Activated effector memory CD4-positive, alpha-beta T cell treated with Interleukin-2 at 50 U/mL for 16 hours (primary cell): Measurements from ENCODE around the gene LLGL2.

Experiments used
- DNase-seq: peaks from one replicate; pipeline ENCODE4 v3.0.0-alpha.2; 2020

Gene LLGL2

DNA sequence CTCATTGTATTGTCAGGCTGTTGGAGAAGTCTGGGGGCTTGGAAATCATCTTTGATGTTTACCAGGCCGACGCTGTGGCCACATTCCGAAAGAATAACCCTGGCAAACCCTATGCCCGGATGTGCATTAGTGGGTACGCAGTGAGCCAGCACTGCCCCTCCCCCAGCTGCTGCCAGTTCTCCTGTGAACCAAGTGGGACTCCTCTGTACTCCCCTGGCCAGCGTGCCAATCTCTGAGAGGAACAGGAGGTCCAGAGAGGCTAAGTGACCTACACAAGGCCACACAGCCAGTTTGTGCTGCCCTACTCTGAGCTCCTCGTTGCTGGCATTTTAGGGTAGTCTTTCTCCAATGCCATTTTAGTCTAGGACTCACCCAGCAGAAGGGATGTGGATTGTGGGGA is 1.9 kb upstream of the LLGL2 start:
- no peak for DNase-seq

DNA sequence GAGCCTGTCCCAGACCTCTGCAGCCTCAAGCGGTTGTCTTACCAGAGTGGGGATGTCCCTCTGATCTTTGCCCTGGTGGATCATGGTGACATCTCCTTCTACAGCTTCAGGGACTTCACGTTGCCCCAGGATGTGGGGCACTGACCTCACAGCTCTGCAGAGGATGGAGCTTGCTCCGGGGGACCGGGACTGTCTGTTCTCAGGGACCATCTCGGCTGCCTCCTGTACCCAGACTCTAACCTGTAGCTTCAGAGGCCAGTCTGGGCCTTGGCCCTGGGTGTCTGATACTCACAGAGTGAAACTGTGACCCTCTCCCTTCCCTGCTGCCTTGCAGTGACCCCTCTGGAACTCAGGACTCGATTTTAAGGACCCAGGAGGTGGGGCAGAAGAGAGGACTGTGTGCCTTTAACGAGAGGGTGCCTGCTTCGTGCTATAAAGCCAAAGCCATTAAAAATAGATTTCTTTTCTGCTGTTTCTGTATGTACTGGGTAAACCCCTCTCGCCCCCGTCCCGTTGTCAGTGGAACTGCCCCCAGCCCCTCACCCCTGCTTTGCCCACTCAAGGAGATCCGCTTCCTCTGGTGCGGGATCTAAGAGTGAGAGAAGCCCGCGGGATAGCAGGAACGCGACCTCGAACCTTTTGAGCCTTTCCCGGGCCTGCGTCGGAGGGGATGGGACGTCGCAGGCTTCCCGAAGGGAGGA is 1.1 kb upstream of the LLGL2 start:
- DNase-seq: no peak

DNA sequence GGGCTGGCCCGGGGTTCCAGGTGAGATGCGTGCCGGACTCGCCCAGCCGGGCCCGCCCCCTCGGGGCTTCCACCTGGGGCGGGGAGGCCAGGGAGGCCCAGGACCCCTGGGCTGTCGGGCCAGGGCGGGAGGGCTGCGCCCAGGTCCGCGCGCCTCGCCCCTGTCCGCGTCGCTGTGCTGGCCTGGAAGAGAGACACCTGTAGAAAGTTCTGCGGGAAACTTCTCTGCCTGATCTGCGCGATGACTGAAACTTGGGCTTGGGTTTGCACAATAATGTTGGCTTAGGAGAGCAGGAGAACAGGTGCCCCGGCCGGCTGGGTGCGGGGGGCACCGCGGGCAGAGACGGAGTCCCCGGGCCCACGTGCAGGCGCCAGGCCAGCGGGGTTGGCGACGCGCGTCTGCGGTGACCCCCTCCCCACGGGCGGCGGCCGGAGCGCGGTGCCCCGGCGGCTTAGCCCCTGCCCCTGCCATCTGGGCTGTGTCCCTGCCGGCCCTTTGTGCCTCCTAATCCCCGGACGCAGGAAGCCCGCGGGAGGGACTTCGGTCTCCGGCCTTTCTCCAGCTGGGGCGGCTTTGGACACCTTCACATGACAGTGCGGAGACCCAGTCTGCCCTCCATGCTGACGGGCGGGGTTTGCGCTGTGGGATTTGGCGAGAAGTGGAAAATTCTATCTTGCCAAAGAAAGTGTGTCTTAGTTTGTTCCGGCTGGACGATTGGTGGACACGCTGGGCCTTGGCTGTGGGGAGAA is 483 bp downstream of the LLGL2 start:
- no peak for DNase-seq

DNA sequence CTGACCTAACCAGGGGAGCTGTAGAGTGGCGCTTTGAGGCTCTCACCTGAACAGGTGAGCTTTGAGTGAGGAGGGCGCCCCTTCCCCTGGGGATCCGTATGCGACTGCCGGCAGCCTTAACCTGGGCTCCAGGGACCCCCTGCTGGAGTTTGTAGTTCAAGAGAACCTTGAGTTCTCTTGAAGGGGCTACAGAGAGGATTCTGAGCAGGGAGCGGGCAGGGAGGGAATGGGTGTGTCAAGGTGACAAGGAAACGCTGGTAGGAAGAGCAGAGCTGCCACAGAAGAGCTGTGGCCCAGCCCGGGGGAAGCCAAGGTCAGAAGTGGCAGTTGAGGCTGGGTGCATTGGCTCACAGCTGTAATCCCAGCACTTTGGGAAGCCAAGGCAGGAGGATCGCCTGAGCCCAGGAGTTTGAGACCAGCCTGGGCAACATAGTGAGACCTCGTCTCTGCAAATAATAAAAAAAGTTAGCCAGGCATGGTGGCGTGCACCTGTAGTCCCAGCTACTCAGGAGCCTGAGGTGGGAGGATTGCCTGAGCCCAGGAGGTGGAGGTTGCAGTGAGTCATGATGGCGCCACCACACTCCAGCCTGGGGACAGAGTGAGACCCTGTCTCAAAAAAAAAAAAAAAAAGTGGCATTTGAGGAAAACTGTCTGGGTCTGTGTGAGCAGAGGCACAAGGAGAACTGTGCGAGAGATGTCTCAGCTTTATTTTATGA is 1.2 kb downstream of the LLGL2 start:
- no peak for DNase-seq

DNA sequence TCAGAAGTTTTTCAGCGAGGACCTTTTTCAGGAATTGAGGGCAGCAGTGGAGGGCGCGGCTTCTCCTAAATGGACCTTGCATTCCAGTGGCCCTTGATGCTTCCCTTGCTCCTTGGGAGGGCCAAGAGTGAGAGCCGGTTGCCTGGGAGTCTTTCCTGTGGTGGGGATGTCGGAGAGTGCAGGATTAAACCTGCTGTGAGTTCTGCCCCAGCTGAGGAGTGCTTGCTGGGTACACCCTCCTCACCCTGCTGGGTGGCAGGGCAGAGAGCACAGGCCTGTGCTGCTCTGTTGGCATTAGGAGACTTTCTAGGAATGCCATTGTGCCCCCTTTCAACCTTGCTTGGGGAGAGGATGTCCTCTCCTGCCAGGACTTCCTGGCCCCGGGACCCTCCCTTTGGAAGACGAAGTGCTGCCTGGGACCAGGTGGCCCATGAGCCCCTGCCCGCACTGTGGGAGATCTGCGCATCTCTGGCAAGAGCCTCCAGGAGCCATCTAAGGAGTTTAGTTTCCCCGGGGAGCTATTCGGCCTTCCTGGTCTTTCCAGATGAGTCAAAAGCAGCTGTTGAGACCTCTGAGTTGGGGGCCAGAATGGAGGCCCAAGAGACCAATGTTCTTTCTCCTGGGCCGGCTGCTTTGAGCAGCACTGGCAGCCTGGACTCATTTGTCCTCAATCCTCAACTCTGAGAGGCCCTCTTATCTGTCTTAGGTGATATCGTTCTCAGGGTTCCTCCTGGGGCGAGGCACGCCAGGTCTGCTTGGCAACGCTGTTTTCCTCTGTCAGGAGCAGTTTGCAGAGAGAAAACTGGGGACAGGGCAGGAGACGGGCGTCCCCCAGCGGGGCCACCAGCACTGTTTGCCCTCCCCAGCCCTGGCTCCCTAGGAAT is 5.6 kb downstream of the LLGL2 start:
- no peak for DNase-seq

DNA sequence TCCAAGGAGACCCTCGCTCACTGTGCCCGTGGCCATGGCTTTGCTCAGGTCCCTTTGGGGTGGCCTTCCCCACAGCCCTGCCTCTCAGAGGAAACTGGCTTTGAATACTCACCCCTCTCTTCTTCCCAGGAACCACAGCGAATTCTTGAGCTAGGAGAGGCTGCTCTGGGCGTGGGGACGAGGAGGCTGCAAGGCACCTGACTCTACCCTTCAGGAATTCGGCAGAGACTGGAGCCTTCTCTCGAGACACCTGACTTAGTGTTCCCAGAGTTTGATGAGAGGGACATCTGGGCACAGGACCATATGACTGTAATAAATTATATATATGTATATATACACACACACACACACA is 6.2 kb downstream of the LLGL2 start:
- no peak for DNase-seq

DNA sequence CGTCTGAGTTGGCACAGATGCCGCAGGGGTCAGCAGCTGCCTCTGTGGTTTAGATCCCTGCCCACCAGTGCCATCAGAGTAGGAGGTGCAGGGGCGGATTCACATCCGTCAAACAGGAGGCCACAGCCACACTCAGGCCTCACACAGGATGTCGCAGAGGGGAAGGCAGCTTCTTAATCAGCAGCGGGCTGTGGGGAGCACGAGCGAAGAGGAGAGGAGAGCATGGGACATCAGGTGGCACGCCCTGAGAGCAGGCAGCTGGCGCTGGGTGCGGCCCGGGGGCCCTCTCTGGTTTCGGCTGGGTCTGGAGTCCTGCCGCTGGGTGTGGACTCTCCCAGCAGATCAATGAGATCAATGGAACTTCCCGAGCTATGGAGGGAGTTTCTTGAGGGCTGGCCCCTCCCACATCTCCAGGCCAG is 9.6 kb downstream of the LLGL2 start:
- DNase-seq: peak; percentile 58

DNA sequence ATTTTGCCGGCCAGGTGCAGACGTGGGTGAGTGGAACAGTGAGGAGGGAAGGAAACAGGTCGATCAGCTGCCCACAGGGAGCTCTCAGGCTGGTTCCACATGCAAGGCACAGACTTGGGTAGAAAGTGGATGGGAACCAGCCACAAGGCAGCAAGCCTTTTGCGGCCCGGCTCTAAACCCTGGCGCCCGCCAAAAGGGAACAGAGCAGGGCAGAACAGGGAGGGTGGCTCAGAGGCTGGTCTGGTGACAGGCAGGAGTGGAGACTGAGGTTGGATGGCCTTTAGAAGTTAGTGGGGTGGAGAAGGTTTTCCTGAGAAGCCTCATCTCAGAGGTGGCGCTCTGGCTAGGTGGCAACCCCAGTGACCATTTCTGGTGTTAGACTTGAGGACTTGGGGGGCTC is 10.4 kb downstream of the LLGL2 start:
- DNase-seq: no peak

DNA sequence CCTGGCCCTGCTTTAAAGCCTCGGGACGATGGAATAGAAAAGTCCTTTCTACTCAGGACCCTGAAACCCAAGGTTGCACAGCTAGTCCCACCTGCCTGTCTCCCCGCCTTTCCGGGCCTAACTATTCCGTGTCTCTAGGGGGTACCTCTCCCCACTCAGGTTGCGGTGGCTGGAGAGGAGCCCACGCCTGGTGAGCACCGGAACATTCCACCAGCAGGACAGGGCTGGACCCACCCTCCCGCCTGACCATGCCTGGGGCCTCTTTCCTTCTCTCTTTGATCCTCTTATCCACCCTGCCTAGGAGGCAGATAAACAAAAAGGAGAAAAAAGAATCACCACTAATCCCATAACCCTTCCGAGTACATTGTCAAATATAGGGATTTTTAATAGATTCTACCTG is 10.9 kb downstream of the LLGL2 start:
- DNase-seq: no peak

DNA sequence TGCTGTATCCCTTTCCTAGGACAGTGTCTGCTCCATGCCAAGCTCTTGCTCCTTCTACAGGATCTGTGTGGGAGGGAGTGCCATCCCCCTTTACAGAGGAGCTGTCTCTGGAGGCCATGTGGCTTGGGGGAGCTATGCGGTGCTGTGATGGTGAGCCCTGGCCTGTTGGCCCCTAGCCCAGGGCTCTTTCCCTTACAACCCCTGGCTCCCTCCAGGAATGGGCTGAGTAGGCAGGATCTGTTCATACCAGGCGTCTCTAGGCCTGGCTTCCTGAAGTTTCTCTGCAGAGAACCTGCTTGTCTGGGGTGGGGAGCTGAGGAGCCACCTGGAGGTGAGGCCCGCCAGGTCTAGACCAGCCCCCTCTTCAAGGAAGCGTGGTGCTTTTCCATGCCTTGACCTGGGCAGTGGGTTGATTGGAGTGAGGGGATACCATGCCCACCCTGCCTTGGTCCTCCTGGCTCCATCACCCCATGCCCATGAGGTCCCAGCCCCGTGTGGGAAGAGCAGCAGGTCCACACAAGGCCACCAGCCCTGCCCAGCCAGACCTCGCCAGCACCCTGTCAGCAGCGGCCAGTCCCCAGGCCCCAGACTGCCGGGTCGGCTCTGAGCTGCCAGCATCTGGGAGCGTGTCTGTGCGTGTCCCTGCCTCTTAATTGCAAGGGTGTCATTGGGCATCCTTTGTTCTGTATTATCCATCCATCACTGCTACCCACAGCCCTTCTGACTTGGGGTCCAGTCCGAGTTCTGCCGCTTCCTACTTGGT is 14.7 kb downstream of the LLGL2 start:
- no peak for DNase-seq

DNA sequence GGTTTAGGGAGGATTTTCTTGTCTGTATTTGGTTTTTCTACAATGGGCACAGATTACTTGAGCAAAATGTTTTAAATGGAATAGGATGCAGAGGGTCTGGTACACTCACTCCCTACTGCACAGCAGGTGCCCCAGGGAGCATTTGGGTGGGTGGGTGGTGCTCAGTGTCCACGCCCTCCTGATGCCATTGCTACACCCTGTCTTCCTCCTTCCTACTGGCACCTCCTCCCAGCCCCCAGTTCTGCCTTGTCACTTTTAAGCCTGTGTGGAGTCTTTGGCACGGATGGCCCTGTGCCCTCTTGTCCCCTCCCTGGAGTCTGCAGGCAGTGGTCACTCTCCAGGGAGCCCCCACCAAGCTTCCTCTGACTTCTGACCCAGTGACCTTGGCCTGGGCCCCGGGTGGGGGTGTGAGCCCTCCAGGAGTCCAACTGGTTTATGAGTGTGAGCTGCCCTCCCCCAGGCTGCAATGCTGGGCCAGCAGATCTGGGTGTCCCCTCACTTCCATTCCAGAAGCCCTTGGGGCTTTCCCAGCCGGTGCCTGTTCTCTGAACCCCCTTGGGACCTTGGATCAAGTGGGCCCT is 15.5 kb downstream of the LLGL2 start:
- DNase-seq: no peak

DNA sequence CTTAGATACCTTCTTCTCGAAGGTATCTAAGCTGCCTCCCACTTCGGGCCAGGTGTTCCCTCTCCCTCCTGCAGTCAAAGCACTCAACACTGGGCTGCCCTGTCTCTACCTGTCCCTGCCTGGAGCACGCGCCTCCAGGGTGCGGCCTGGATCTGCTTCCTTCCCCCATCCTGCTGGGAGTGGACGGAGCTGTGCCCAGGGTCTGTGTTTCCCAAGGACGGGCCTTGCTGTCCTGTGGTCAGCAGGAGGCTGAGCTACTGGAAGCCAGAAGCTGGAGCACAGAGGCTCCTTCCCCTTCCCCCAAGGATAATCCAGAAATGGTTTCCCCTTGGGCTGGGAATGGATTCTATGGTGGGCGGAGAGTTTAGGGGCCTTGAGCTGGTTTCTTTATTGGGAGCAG is 16.7 kb downstream of the LLGL2 start:
- DNase-seq: no peak

DNA sequence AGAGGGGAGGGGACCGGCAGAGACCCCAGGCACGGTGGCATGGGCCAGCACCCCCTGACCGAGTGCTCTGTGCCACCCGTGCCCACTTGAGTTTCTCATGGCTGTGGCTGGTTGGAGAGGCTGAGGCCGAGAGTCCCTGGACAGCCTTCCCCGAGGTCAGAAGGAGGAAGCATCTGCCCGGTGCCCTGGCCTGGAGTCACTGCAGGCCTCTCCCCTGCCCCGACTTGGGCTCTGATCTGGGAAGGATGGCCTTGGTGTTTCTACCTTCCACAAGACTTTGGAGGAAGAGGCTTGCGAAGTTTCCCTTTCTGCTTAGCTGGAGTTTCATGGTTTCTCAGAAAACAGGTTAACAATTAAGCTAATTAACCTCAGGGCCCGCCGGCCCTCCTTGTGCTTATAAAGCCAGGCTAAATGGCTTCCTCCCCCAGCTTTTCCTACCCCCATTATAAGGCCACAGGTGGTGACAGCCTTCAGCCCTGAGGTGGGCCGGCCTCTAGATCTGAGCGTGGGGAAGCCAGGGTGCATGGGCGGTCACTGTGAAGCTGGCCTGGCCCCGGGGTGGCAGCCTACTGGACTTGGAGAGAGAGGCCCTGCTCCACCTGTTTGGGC is 17.3 kb downstream of the LLGL2 start:
- no peak for DNase-seq

DNA sequence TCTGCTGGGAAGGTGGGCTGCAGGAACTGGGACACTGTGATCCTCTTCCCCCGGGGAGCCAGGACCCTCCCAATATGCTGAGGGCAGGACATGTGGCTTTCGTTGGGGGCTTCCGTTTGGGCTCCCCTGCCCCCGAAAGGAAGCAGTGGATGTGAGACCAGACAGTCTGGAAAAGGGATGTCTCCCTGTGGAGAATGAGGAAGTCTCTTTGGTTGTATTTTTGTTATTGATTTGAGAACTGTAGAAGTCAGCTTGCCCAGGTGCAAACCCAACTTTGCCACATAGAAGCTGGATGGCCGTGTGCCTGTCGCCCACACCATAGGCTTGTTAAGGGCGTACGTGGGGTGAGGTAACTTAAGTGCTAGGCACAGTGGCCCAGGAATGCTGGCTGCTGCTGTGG is 18.8 kb downstream of the LLGL2 start:
- no peak for DNase-seq

DNA sequence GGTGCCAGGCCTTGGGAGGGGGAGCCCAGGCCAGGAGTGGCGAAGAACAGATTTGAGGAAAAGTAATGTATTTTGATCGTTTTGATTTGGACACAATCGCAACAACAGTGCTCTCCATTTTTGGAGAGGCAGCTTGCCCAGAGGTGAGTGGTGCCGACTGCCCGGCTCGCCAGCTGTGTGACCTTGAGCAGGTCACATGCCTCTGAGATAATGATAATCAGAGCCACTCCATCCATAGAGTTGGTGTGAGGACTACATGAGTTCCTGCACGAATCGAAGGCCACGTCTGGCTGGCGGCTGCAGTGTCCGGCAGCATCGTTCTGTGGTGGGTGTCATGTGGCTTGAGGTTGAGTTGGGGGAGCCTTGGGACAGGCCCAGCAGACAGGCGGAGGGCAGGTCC is 20.7 kb downstream of the LLGL2 start:
- DNase-seq: no peak

DNA sequence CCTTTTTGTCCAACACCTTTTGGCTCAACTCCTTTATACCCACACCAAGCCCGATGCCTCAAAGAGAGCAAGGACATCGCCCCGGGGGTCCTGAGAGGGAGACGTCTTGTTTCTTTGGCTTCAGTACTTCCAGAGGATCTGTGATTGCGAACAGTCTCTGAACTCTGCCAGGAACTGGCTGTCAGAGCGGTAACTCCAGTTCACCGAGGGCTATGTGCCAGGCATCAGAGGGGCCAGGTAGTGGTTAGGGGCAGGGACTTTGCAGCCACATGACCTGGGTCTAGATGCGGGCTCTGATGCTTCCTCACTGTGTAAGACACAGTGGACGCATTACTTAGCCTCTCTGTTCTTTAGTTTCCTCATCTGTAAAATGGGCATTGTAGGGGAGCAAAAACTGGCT is 21.6 kb downstream of the LLGL2 start:
- DNase-seq: no peak

DNA sequence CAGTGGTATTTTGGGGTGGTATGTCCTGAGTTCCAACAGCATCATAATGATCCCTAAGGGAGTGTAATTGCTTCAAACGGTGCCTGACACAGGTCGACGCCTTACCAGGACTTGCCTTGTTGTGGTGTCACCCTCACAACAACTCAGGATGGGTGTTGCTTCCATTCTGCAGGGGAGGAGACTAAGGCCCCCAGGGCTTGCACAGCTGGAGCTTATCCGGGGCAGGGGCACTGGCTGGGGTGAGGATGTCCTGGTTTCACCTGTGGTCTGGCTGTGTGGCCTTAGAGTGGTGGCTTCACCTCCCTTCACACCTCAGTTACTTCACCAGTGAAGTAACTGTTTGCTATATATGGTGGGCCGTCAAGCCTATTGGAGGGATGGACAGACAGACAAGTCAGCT is 23.3 kb downstream of the LLGL2 start:
- no peak for DNase-seq

DNA sequence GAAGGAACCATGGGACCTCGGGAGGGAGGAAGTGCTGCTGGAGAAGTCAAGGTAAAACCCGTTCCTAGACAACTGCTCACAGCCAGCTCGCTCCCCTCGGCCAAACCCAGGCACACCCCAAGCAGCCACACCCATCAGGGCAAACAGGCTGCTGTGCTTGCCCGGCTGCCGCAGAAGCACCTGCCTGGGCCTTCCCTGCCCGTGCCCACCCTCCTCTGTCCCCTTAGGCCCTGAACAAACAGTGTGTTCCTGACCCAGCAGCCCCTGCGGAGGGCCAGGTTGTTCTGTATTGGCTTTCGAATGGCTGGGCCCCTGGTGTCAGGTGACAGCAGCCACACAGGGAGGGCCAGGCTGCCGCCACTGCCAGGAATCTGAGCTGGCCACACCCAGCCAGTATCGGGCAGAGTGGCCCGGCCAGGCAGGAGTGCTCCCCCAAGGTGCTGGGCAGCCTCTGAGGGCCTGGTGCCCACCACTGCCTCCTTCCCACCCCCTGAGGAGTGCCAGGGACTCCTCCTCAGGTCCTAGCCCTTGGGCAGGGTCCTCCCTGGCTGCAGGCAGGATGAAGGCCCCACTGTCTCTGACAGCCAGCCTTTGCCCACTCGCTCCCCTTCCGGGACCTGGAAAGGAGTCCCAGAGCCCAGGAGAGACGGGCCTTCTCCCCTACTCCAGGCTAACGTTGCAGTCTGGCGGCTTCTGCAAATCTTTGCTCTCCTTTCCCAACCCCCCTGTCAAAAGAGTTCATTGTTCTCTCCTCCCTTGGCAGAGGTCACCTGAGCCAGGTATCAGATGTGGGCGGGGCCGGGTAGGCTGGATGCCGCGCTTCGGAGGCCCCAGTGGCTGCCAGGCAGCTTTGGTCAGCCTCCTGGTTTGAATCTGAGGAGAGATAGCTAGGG is 24.0 kb downstream of the LLGL2 start:
- DNase-seq: no peak

DNA sequence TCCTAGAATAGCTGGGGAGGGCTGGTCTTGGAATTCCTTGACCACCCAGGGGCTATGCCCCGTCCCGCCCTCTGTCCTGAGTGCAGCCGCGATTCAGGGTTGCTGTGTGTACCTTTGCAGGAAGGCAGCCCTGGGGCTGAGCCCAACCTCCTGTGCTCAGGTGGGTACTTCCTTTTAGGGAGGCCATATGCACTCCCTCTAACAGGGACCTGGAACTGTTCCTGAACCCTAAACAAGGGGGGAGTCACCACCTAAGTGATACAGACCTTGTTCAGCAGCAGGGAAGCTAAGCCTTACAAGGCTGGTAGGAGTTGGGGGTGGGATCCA is 24.6 kb downstream of the LLGL2 start:
- no peak for DNase-seq

DNA sequence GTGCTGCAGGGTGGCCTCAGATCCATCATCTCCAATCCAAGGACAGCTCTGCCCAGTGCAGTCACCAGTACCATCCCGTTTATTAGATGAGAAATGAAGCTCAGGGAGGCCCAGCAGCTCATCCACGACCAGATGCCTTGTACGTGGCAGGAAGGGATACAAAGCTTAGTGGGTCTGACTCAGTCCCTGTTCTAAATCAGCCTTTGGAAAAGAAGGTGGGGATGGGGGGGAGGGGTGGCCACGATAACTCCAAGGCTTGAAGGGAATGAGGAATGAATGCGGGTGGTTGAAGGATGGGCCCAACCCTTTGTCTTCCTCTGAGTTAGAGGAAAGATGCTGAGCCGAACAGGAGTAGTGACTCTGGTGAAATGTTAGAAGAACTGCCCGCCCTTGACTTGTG is 25.8 kb downstream of the LLGL2 start:
- no peak for DNase-seq
